Gastrocnemius medialis (tissue), 4 donors: ENCODE measurements around the gene TRO. TPM values are rescaled to one million over a fixed set of nuclear protein-coding genes. Genes with fewer than 3 reads are reported as not detected.

Experiments used
- ATAC-seq, 2 donors: fragments of 150-250 bp; one replicate each; pipeline ENCODE4 v1.9.1; 2016
- DNase-seq, 2 donors: peaks; one replicate each; pipeline ENCODE4 v3.0.0-alpha.2; 2019
- H3K27ac ChIP-seq, 4 donors: fragments of 200-600 bp; sonication (generic); 1 replicate in 1 of 4; 2 replicates in 3 of 4; pipeline ENCODE4 v1.5.1; 2016 to 2018; ENCODE audit warnings: mild to moderate bottlenecking in 2 of 4, moderate library complexity in 1 of 4
- H3K27me3 ChIP-seq, 3 donors: fragments of 200-600 bp; sonication (generic) in 2 of 3; 1 replicate in 1 of 3; 2 replicates in 2 of 3; pipeline versions ENCODE4 v1.5.1 to v1.6.0; 2016 to 2019; ENCODE audit warnings: mild to moderate bottlenecking in 1 of 3, moderate library complexity in 1 of 3
- H3K36me3 ChIP-seq, 2 donors: fragments of 200-600 bp; sonication (generic) in 1 of 2; one replicate each; pipeline ENCODE4 v1.5.1; 2017 to 2018
- H3K4me1 ChIP-seq, 2 donors: fragments of 200-600 bp; sonication (generic) in 1 of 2; one replicate each; pipeline ENCODE4 v1.5.1; 2016 to 2017; ENCODE audit warnings: mild to moderate bottlenecking in 2 of 2
- H3K4me3 ChIP-seq, 4 donors: fragments of 200-600 bp; sonication (generic) in 3 of 4; 1 replicate in 1 of 4; 2 replicates in 3 of 4; pipeline ENCODE4 v1.5.1; 2016 to 2019; ENCODE audit warnings: mild to moderate bottlenecking in 2 of 4
- H3K9me3 ChIP-seq, 3 donors: fragments of 200-600 bp; sonication (generic) in 2 of 3; 1 replicate in 1 of 3; 2 replicates in 2 of 3; pipeline ENCODE4 v1.5.1; 2016 to 2019
- POLR2A ChIP-seq, 2 donors: fragments of 450-650 bp; IDR thresholded peaks; one replicate each; pipeline ENCODE4 v1.6.1; 2017; ENCODE audit warnings: antibody characterized with exemption in 2 of 2, mild to moderate bottlenecking in 2 of 2, moderate library complexity in 2 of 2
- in situ Hi-C, 4 donors: fragments of 200-750 bp; cut with MboI; loops; one replicate each; pipeline versions ENCODE4 v1.15.0 to v1.8.0; 2017; ENCODE audit warnings: low sequenced_read_pairs in 4 of 4
- intact Hi-C: fragments of 100-400 bp; cut with DNase I; formaldehyde crosslinking; loops from one replicate; pipeline ENCODE4 v1.15.1; 2023; ENCODE audit warnings: low total_unique reads
- total RNA-seq, 4 donors: library from RNA; depleted of rRNA; stranded (reverse); fragments of >200 nt; gene quantifications; one replicate each; pipeline versions ENCODE4 v1.1.0 to v1.2.3, GENCODE V29; 2016
- TF ChIP-seq, protein P1 (sequence below), 5 experiments: fragments of 450-650 bp in 3 of 5; fragments of 200-600 bp in 2 of 5; sonication (generic) in 2 of 5; IDR thresholded peaks in 4 of 5; conservative IDR thresholded peaks in 1 of 5; 1 replicate in 4 of 5; 2 replicates in 1 of 5; pipeline ENCODE4 v1.5.1; 2016 to 2019; ENCODE audit warnings: antibody characterized with exemption in 5 of 5, mild to moderate bottlenecking in 3 of 5, moderate library complexity in 3 of 5

The TRO gene
- total RNA-seq, 4 donors from 2014 or later = 0.12 to 1.2 (median 0.53) TPM

GRCh38 chrX:54894159-54894558 is 26.5 kb upstream of the TRO start:
- intact Hi-C loops = no loop called here
- ATAC-seq = no peak
- in situ Hi-C loops = loop anchor here in 2 of 4 donors (10.0 to 25.0 kb wide), 2 partner anchors 161 to 168 kb away; no protein-coding TSS in a partner anchor

DNA sequence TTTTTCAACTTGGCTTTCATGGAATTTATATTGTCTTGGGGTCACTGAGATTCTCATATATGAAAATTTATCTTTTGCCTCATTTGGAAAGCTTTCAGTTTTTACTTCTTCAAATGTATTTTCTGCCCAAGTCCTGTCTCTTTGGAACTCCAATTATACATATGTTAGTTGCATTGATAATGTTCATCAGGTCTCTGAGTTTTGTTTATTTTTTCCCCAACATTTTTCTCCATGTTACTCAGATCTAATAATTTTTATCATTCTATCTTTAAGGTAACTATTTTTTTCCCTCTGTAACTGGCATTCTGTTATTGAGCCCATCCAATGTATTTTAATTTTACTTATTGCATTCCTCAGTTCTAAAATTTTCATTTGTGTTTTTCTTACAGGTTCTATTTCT is 10.7 kb upstream of the TRO start:
- Histone ChIP-seq H3K36me3 (no peaks in the 10 kb centered on the region), H3K27ac (no peak overlapping the region), H3K4me1 (no peaks in the 10 kb centered on the region), H3K4me3 (no peak overlapping the region), H3K27me3 (no peaks in the 10 kb centered on the region), H3K9me3 (peaks cover 0 to 12% (median 3%) of the 10 kb centered on the region in 3 donors)
- intact Hi-C loops (no loop called here), in situ Hi-C loops (no loop called here)
- no peak for TF ChIP-seq POLR2A (IDR thresholded peaks at IDR 0.05)
- DNase-seq = no peak
- no peak for ATAC-seq

More at GRCh38 chrX:54894159-54894558, 26.5 kb upstream of the TRO start:
- no peaks in the 10 kb centered on the region for H3K9me3 ChIP-seq
- no peaks in the 10 kb centered on the region for H3K27me3 ChIP-seq
- no peak overlapping the region for H3K4me3 ChIP-seq
- TF ChIP-seq POLR2A (IDR thresholded peaks at IDR 0.05) = no peak
- TF ChIP-seq, protein P1, sequence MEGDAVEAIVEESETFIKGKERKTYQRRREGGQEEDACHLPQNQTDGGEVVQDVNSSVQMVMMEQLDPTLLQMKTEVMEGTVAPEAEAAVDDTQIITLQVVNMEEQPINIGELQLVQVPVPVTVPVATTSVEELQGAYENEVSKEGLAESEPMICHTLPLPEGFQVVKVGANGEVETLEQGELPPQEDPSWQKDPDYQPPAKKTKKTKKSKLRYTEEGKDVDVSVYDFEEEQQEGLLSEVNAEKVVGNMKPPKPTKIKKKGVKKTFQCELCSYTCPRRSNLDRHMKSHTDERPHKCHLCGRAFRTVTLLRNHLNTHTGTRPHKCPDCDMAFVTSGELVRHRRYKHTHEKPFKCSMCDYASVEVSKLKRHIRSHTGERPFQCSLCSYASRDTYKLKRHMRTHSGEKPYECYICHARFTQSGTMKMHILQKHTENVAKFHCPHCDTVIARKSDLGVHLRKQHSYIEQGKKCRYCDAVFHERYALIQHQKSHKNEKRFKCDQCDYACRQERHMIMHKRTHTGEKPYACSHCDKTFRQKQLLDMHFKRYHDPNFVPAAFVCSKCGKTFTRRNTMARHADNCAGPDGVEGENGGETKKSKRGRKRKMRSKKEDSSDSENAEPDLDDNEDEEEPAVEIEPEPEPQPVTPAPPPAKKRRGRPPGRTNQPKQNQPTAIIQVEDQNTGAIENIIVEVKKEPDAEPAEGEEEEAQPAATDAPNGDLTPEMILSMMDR (IDR thresholded peaks at IDR 0.05 in 4 of 5, conservative IDR thresholded peaks at IDR 0.05 in 1 of 5) = no peak
- no peaks in the 10 kb centered on the region for H3K4me1 ChIP-seq
- H3K27ac ChIP-seq = no peak overlapping the region
- no peaks in the 10 kb centered on the region for H3K36me3 ChIP-seq
- no peak for DNase-seq

DNA sequence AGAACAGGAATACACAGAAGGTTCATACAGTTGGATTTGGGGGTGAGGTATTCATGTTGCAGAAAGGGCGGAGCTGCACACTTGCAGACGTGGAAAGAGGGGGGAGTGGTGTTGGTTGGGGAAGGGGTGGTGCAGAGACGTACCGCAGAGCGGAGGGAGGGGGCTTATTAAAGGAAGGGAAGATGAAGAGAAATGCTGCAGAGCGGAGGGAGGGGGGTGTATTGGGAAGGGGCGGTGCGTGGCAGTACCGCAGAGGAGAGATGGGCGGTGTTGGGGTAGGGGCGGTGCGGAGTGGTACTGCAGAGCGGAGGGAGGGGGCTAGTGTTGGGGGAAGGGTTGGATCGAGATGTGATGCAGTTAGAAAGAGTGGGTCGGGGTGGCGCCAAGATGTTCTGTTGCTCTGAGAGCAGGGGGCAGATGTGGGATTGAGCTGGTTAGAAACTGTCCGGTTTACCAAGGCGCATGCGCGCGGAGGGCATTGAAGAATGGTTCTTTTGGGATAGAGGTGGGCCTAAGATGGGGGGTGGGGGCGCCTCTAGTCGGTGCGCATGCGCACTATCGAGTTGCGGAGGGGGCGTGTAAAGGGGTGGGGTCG is 900 bp downstream of the TRO start:
- TF ChIP-seq, protein P1 (IDR thresholded peaks at IDR 0.05 in 4 of 5, conservative IDR thresholded peaks at IDR 0.05 in 1 of 5) = no peak
- no peak for TF ChIP-seq POLR2A (IDR thresholded peaks at IDR 0.05)
- no peaks in the 10 kb centered on the region for H3K36me3 ChIP-seq
- H3K27me3 ChIP-seq = no peaks in the 10 kb centered on the region
- no peak overlapping the region for H3K27ac ChIP-seq
- H3K4me1 ChIP-seq = no peaks in the 10 kb centered on the region
- in situ Hi-C loops (no loop called here), intact Hi-C loops (no loop called here)
- no peaks in the 10 kb centered on the region for H3K9me3 ChIP-seq
- peak in 1 of 2 donors; percentile 24 for ATAC-seq
- DNase-seq = peak; percentile 6 to 37
- H3K4me3 ChIP-seq = peak overlapping the region; percentile 51 to 54 (median 53)

GRCh38 chrX:54922547-54922946 is 1.9 kb downstream of the TRO start:
- Histone ChIP-seq H3K36me3 (no peaks in the 10 kb centered on the region), H3K27ac (no peak overlapping the region), H3K4me3 (no peak overlapping the region), H3K27me3 (no peaks in the 10 kb centered on the region), H3K9me3 (no peaks in the 10 kb centered on the region), H3K4me1 (no peaks in the 10 kb centered on the region)
- no peak for ATAC-seq
- TF ChIP-seq, protein P1 (IDR thresholded peaks at IDR 0.05 in 4 of 5, conservative IDR thresholded peaks at IDR 0.05 in 1 of 5) = no peak
- no peak for TF ChIP-seq POLR2A (IDR thresholded peaks at IDR 0.05)
- DNase-seq = no peak
- intact Hi-C loops (no loop called here), in situ Hi-C loops (no loop called here)

- Histone ChIP-seq H3K36me3 (no peaks in the 10 kb centered on the region), H3K4me1 (no peaks in the 10 kb centered on the region), H3K4me3 (no peak overlapping the region), H3K9me3 (no peaks in the 10 kb centered on the region), H3K27ac (no peak overlapping the region), H3K27me3 (no peaks in the 10 kb centered on the region)
- intact Hi-C loops = no loop called here
- ATAC-seq = no peak
- no peak for DNase-seq
- in situ Hi-C loops = no loop called here
- TF ChIP-seq POLR2A (IDR thresholded peaks at IDR 0.05) = no peak
- TF ChIP-seq, protein P1 (IDR thresholded peaks at IDR 0.05 in 4 of 5, conservative IDR thresholded peaks at IDR 0.05 in 1 of 5) = no peak
Observed at GRCh38 chrX:54923376-54923775, 2.8 kb downstream of the TRO start.
